Mesodermal cell (in vitro differentiated cells): ENCODE results near the gene PODXL2.
"Not testable (repeated sequence)": the region's sequence is repeated elsewhere in the genome, so short reads cannot be mapped to it uniquely, and the experiment has no call there.

Experiments used
- H3K27ac ChIP-seq: 2 replicates; pipeline ENCODE4 v1.7.0; 2013; ENCODE audit warnings: mild to moderate bottlenecking, low read depth, low read length, moderate library complexity; ENCODE audit not compliant: severe bottlenecking
- H3K36me3 ChIP-seq: 2 replicates; pipeline ENCODE4 v1.7.1; 2013; ENCODE audit warnings: mild to moderate bottlenecking, low read length, moderate library complexity; ENCODE audit not compliant: control insufficient read depth, insufficient read depth
- H3K4me1 ChIP-seq: one replicate; pipeline ENCODE4 v1.7.1; 2013; ENCODE audit warnings: mild to moderate bottlenecking, low read length; ENCODE audit not compliant: insufficient read depth, control insufficient read depth, poor library complexity, severe bottlenecking
- H3K4me3 ChIP-seq: 2 replicates; pipeline ENCODE4 v1.7.0; 2013; ENCODE audit warnings: low read length, control low read depth, mild to moderate bottlenecking; ENCODE audit not compliant: insufficient read depth, poor library complexity, severe bottlenecking; ENCODE audit errors: extremely low read depth
- H3K9me3 ChIP-seq: 2 replicates; pipeline ENCODE4 v1.7.1; 2013; ENCODE audit warnings: mild to moderate bottlenecking, low read length, moderate library complexity; ENCODE audit not compliant: control insufficient read depth
- WGBS, 2 experiments: methylation state at CpG; one replicate each; pipeline ENCODE4 v1.1.5; 2013; ENCODE audit warnings: missing lambda C conversion rate in 2 of 2; ENCODE audit not compliant: insufficient coverage in 2 of 2; 5-methylcytosine and 5-hydroxymethylcytosine counted together

Gene PODXL2

GRCh38 chr3:127590593-127591465, 38.2 kb upstream of the PODXL2 start, which contains the start of gene TPRA1:
Gene TPRA1 (minus strand): TSS chr3:127590733. CDS start chr3:127580146, 10,587 bp downstream.
- H3K9me3 ChIP-seq: no peaks in the 10 kb centered on the region
- H3K36me3 ChIP-seq: no peaks in the 10 kb centered on the region
- peaks cover 9% of the 10 kb centered on the region for H3K4me1 ChIP-seq
- H3K4me3 ChIP-seq: peak within 1 kb of the TSS; percentile 84
- WGBS, 2 experiments: 0% methylated on average over 66 to 70 of the region's 72 CpGs
- peak within 1 kb of the TSS; percentile 89 for H3K27ac ChIP-seq

DNA sequence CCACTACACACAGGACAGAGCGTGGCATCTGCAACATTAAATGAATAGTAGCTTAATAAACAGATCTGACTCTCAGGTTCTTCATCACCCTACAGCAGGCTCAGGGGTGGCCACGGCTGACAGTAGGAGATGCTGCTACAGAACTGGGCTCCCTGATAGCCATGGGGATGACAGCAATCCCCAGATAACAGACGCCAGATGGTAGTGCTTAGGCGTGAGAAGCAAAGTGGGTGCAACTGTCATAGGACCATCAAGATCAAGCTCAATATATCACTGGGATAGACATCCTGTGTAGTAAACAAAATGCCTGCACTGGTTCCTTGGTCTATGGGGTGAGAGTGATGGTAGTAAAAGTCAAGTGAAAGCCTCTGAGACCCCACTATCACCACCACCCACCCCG, 35.8 kb upstream of the PODXL2 start:
- 83 to 93% methylated on average over 2 to 4 of the region's 5 CpGs for WGBS, 2 experiments
- Histone ChIP-seq H3K4me3 (no peak overlapping the region), H3K4me1 (peaks cover 9% of the 10 kb centered on the region), H3K9me3 (no peaks in the 10 kb centered on the region), H3K36me3 (no peaks in the 10 kb centered on the region), H3K27ac (no peak overlapping the region)

- Histone ChIP-seq H3K36me3 (peaks cover 13% of the 10 kb centered on the region), H3K4me3 (no peak overlapping the region), H3K4me1 (peaks cover 15% of the 10 kb centered on the region), H3K27ac (no peak overlapping the region), H3K9me3 (no peaks in the 10 kb centered on the region)
- WGBS, 2 experiments: 87 to 93% methylated on average over 4 of the region's 4 CpGs
Measured at GRCh38 chr3:127595303-127595702, 33.7 kb upstream of the PODXL2 start.

- no peaks in the 10 kb centered on the region for H3K9me3 ChIP-seq
- H3K4me1 ChIP-seq: peaks cover 9% of the 10 kb centered on the region
- peaks cover 32% of the 10 kb centered on the region for H3K36me3 ChIP-seq
- 91 to 93% methylated on average over 11 to 12 of the region's 12 CpGs for WGBS, 2 experiments
- H3K27ac ChIP-seq: no peak overlapping the region
- H3K4me3 ChIP-seq: peak overlapping the region; percentile 60
Measured at GRCh38 chr3:127597020-127597771, 31.8 kb upstream of the PODXL2 start.

GRCh38 chr3:127598841-127599570, 30.0 kb upstream of the PODXL2 start:
- peak overlapping the region; percentile 68 for H3K27ac ChIP-seq
- WGBS, 2 experiments: 87% methylated on average over 13 of the region's 14 CpGs
- H3K36me3 ChIP-seq: peaks cover 39% of the 10 kb centered on the region
- H3K4me1 ChIP-seq: peaks cover 9% of the 10 kb centered on the region
- peak overlapping the region; percentile 60 for H3K4me3 ChIP-seq
- no peaks in the 10 kb centered on the region for H3K9me3 ChIP-seq

DNA sequence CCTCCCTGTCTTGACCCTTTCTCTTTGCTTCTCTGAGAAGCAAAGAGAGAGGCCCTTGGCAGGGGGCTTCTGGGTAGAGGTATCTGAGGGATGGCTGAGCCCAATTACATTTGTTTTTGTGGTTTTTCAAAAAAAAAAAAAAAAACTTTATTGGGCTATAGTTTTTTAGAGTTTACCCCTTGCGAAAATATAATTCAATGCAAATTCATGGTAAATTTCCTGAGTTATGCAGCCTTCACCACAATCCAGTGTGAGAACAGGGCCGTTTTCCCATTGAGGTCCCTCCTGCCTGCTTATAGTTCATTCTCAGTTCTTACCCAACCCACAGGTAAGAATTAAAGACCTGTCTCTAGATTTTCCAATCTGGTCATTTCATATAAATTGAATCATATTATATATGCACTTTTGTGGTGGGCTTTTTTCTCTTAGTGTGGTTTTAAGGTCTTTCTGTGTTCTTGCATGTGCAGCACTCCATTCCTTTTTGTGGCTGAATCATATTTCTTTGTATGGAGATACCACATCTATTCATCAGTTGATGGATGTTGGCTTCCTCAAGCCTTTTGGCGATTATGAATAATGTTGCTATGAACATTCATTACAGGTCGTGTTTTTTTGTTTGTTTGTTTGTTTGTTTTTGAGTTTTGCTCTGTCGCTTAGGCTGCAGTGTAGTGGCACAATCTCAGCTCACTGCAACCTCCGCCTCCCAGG, 28.1 kb upstream of the PODXL2 start:
- Histone ChIP-seq H3K9me3 (no peaks in the 10 kb centered on the region), H3K27ac (no peak overlapping the region), H3K4me1 (peaks cover 9% of the 10 kb centered on the region), H3K4me3 (no peak overlapping the region), H3K36me3 (peaks cover 58% of the 10 kb centered on the region)
- WGBS, 2 experiments: 100% methylated on average over 2 to 4 of the region's 6 CpGs

DNA sequence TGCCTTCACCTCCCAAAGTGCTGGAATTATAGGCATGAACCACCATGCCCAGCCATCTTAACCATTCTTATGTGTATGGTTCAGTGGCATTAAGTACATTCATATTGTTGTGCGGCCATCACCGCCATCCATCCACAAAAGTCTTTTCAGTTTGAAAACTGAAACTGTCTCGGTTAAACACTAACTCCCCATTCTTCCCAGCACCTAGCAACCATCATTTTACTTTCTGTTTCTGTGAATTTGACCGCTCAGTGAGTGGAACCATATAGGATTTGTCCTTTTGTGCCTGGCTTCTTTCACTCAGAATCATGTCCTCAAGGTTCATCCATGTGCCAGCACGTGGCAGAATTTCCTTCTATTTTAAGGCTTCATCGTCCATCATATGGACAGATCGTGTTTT, 24.9 kb upstream of the PODXL2 start:
- peaks cover 89% of the 10 kb centered on the region for H3K36me3 ChIP-seq
- peaks cover 6% of the 10 kb centered on the region for H3K4me1 ChIP-seq
- H3K27ac ChIP-seq: no peak overlapping the region
- 93 to 94% methylated on average over 7 of the region's 7 CpGs for WGBS, 2 experiments
- no peak overlapping the region for H3K4me3 ChIP-seq
- no peaks in the 10 kb centered on the region for H3K9me3 ChIP-seq

- Histone ChIP-seq H3K4me1 (peaks cover under 1% of the 10 kb centered on the region), H3K4me3 (no peak overlapping the region), H3K27ac (no peak overlapping the region), H3K36me3 (peaks cover 89% of the 10 kb centered on the region), H3K9me3 (no peaks in the 10 kb centered on the region)
- 94 to 96% methylated on average over 40 to 41 of the region's 41 CpGs for WGBS, 2 experiments
Measured at GRCh38 chr3:127604546-127605165, 24.3 kb upstream of the PODXL2 start.

- H3K27ac ChIP-seq, H3K4me3 ChIP-seq, H3K4me1 ChIP-seq, H3K9me3 ChIP-seq: not testable (repeated sequence)
- WGBS, 2 experiments: 91 to 93% methylated on average over 4 to 5 of the region's 7 CpGs
- peaks cover 89% of the 10 kb centered on the region for H3K36me3 ChIP-seq
Measured at GRCh38 chr3:127605547-127605946, 23.4 kb upstream of the PODXL2 start.
